Measurements from ENCODE around the gene TPM4.

TPM4 gene

GRCh38 chr19:16133818-16134217 lies 57.5 kb downstream of the TPM4 start:
- no peak for DNase-seq

DNA sequence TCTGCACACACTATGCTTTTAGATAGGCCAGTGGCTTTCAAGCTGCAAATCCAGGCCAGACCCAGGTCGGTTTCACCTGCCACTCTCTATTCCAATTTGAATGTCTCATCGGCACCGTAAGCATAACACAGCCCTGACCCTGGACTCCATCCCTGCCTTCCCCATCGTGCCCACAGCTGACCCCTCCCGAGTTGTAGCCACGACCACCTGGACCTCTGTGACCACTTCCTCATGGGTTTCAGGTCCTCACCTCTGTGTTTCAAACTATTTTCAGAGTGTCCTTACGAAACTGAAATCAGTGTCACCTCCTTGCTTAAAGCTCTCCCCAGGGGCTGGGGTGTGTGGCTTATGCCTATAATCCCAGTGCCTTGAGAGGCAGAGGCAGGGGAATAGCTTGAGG lies 58.2 kb downstream of the TPM4 start:
- no peak for DNase-seq

GRCh38 chr19:16135430-16136127 lies 59.3 kb downstream of the TPM4 start:
- DNase-seq: no peak

- no peak for DNase-seq
Measured at GRCh38 chr19:16136185-16136999, 60.1 kb downstream of the TPM4 start.

DNA sequence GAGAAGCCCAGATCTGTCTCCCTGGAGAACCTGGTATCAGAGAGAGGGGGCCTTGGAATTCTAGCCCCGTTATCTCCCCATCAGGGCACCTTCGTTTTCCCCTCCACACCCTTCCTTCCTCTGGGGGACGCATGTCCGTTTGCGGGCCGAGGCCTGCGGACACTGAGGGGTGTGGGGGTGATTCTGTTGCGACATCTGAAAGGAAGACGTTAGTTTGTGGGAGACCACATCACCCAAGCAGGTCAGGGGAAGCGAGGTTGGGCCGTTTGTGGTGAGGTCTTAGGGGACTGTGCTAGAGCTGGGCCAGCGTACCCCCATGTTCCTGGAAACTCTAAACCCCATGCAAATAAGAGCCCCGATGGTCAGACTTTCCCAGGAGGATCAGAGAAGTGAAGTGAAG lies 63.5 kb downstream of the TPM4 start:
- DNase-seq: no peak

GRCh38 chr19:16141043-16141442 lies 64.7 kb downstream of the TPM4 start:
- no peak for DNase-seq

GRCh38 chr19:16142032-16142580 lies 65.8 kb downstream of the TPM4 start:
- no peak for DNase-seq

- DNase-seq: no peak
Measured at GRCh38 chr19:16143399-16144215, 67.3 kb downstream of the TPM4 start, which contains the start of gene HSH2D. HSH2D (plus strand) TSS chr19:16143685; CDS start chr19:16148751, 5,066 bp downstream.

DNA sequence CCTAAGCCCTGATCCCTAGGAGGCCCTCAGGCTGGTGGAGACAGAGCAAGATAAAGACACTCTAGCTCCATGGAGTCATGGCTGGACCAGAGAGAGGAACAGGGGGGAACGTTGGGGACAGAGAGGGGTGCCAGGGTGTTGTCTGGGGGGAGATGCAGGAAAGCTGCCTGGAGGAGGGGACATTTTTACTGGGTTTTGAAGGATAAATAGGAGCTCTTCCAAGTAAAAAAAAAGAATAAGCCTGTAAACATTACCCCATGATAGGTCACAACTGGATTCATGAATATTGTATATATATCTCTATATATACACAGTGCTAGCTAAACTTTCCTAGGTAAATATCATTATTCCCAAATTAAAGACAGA lies 67.9 kb downstream of the TPM4 start:
- DNase-seq: no peak

DNA sequence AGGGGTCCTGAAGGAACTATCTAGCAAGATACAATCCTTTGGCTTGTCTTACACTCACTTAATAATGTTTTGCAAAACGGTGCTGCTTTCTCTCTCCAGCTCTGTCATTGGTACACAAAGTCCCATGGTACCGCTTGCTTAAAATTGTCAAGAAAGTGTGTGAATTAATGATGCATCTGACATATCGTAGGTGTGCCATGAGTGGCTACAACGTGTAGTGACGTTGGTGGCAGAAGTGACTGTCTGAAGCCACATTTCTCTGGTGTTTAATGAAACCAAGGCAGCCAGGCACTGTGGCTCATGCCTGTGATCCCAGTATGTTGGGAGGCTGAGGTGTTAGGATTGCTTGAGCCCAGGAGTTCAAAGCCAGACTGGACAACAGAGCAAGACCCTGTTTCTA lies 69.8 kb downstream of the TPM4 start:
- no peak for DNase-seq

DNA sequence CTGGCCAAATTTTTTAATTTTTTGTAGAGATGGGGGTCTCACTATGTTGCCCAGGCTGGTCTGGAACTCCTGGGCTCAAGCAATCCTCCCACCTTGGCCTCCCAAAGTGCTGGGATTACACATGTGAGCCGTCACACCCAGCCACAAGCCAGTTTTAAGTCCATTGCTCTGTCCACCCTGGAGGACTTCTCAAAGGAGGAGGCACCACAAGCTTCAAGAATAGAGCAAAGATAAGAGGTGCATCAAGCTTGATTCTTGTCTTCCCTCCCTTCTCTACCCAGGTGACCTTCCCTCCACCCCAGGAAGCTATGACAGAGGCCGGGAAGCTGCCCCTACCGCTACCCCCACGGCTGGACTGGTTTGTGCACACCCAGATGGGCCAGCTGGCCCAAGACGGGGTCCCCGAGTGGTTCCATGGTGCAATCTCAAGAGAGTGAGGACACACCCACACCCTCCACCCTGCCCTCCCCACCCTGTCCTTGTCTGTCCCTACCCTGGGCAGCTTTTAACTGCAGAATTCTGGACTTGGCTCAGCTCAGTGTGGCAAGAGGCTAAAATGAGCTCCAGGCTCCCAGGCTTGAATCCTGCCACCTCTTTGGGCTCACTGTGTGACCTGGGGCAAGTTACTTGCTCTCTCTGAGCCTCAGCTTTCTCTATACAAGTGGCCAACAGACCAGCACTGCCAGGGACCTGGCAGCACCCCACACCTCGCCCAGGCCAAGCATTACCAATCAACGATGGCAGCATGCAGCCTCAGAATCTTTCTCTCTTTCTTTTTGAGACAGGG lies 72.3 kb downstream of the TPM4 start:
- no peak for DNase-seq

Measured in amniotic stem cell (primary cell).